ENCODE measurements around the gene UPK3BL1.
"Not testable (repeated sequence)": the region's sequence is repeated elsewhere in the genome, so short reads cannot be mapped to it uniquely, and the experiment has no call there.

- not testable (repeated sequence) for TF ChIP-seq SMC3 (IDR thresholded peaks at IDR 0.05; ENCODE audit: low read depth, low read length); CTCF (IDR thresholded peaks at IDR 0.05); SIN3A (IDR thresholded peaks at IDR 0.05; ENCODE audit: borderline replicate concordance, low read depth, low read length); REST (IDR thresholded peaks at IDR 0.05; ENCODE audit: low read depth, low read length); GABPA (IDR thresholded peaks at IDR 0.05; ENCODE audit: low read depth); USF1 (IDR thresholded peaks at IDR 0.05; ENCODE audit: borderline replicate concordance, low read depth); MXI1 (IDR thresholded peaks at IDR 0.05; ENCODE audit: low read depth, low read length)
Measured at GRCh38 chr7:102627271-102627904, 15.2 kb downstream of the UPK3BL1 start.

All from SK-N-SH (cell line).